ENCODE measurements around the gene BMP7. TPM values are rescaled to one million over a fixed set of nuclear protein-coding genes. Genes with fewer than 3 reads are reported as not detected.

BMP7 gene
- total RNA-seq, 2 donors from 2014 or later, result not detected

- Mint-ChIP-seq H3K4me1 (no peaks in the 10 kb centered on the region), H3K27ac (no peak overlapping the region), H3K27me3 (peaks cover 50% of the 10 kb centered on the region), H3K36me3 (ENCODE audit: low read depth) (no peaks in the 10 kb centered on the region), H3K4me3 (no peak overlapping the region)
- ATAC-seq (no peak), DNase-seq (no peak)
- H3K9me3 ChIP-seq (ENCODE audit: control insufficient read depth, low read length, poor library complexity, severe bottlenecking), result no peaks in the 10 kb centered on the region
Observed at GRCh38 chr20:57131601-57132391, 134.6 kb downstream of the BMP7 start.

GRCh38 chr20:57131077-57131476, 135.4 kb downstream of the BMP7 start:
- no peaks in the 10 kb centered on the region for H3K9me3 ChIP-seq (ENCODE audit: control insufficient read depth, low read length, poor library complexity, severe bottlenecking)
- Mint-ChIP-seq H3K4me1 (peaks cover 5% of the 10 kb centered on the region), H3K4me3 (no peak overlapping the region), H3K27me3 (peaks cover 57% of the 10 kb centered on the region), H3K27ac (no peak overlapping the region), H3K36me3 (ENCODE audit: low read depth) (no peaks in the 10 kb centered on the region)
- DNase-seq, result no peak
- no peak for ATAC-seq

- H3K4me3 Mint-ChIP-seq, result no peak overlapping the region
- no peak overlapping the region for H3K27ac Mint-ChIP-seq
- H3K36me3 Mint-ChIP-seq (ENCODE audit: low read depth), result no peaks in the 10 kb centered on the region
Observed at GRCh38 chr20:57130160-57130772, 136.2 kb downstream of the BMP7 start.

GRCh38 chr20:57129303-57129702, 137.1 kb downstream of the BMP7 start:
- DNase-seq (no peak), ATAC-seq (no peak)
- no peak overlapping the region for H3K27ac Mint-ChIP-seq

More at GRCh38 chr20:57130160-57130772, 136.2 kb downstream of the BMP7 start:
- DNase-seq, result no peak
- Mint-ChIP-seq H3K27me3 (peaks cover 60% of the 10 kb centered on the region), H3K4me1 (peaks cover 5% of the 10 kb centered on the region)
- no peaks in the 10 kb centered on the region for H3K9me3 ChIP-seq (ENCODE audit: control insufficient read depth, low read length, poor library complexity, severe bottlenecking)
- ATAC-seq, result no peak

GRCh38 chr20:57128044-57128757, 138.2 kb downstream of the BMP7 start:
- H3K4me3 Mint-ChIP-seq, result no peak overlapping the region
- H3K27ac Mint-ChIP-seq, result no peak overlapping the region
- peaks cover 5% of the 10 kb centered on the region for H3K4me1 Mint-ChIP-seq
- H3K27me3 Mint-ChIP-seq, result peaks cover 56% of the 10 kb centered on the region
- no peaks in the 10 kb centered on the region for H3K36me3 Mint-ChIP-seq (ENCODE audit: low read depth)
- DNase-seq, result no peak
- no peaks in the 10 kb centered on the region for H3K9me3 ChIP-seq (ENCODE audit: control insufficient read depth, low read length, poor library complexity, severe bottlenecking)
- ATAC-seq, result no peak

More at GRCh38 chr20:57129303-57129702, 137.1 kb downstream of the BMP7 start:
- peaks cover 58% of the 10 kb centered on the region for H3K27me3 Mint-ChIP-seq
- no peaks in the 10 kb centered on the region for H3K9me3 ChIP-seq (ENCODE audit: control insufficient read depth, low read length, poor library complexity, severe bottlenecking)
- H3K4me3 Mint-ChIP-seq, result no peak overlapping the region
- H3K4me1 Mint-ChIP-seq, result peaks cover 5% of the 10 kb centered on the region
- no peaks in the 10 kb centered on the region for H3K36me3 Mint-ChIP-seq (ENCODE audit: low read depth)

GRCh38 chr20:57126481-57127092, 139.9 kb downstream of the BMP7 start:
- Mint-ChIP-seq H3K27ac (no peak overlapping the region), H3K4me1 (peaks cover 5% of the 10 kb centered on the region), H3K36me3 (ENCODE audit: low read depth) (no peaks in the 10 kb centered on the region), H3K4me3 (no peak overlapping the region), H3K27me3 (peaks cover 44% of the 10 kb centered on the region)
- DNase-seq (no peak), ATAC-seq (no peak)
- H3K9me3 ChIP-seq (ENCODE audit: control insufficient read depth, low read length, poor library complexity, severe bottlenecking), result no peaks in the 10 kb centered on the region

- no peak overlapping the region for H3K27ac Mint-ChIP-seq
- no peaks in the 10 kb centered on the region for H3K9me3 ChIP-seq (ENCODE audit: control insufficient read depth, low read length, poor library complexity, severe bottlenecking)
- no peaks in the 10 kb centered on the region for H3K36me3 Mint-ChIP-seq (ENCODE audit: low read depth)
- H3K27me3 Mint-ChIP-seq, result peaks cover 38% of the 10 kb centered on the region
- ATAC-seq (no peak), DNase-seq (no peak)
- H3K4me1 Mint-ChIP-seq, result peaks cover 5% of the 10 kb centered on the region
- no peak overlapping the region for H3K4me3 Mint-ChIP-seq
Observed at GRCh38 chr20:57124800-57125517, 141.5 kb downstream of the BMP7 start.

- no peak overlapping the region for H3K27ac Mint-ChIP-seq
- peaks cover 41% of the 10 kb centered on the region for H3K27me3 Mint-ChIP-seq
- H3K4me3 Mint-ChIP-seq, result no peak overlapping the region
- no peak for ATAC-seq
- H3K36me3 Mint-ChIP-seq (ENCODE audit: low read depth), result no peaks in the 10 kb centered on the region
- no peaks in the 10 kb centered on the region for H3K9me3 ChIP-seq (ENCODE audit: control insufficient read depth, low read length, poor library complexity, severe bottlenecking)
- peaks cover 5% of the 10 kb centered on the region for H3K4me1 Mint-ChIP-seq
- DNase-seq, result no peak
Observed at GRCh38 chr20:57124366-57124765, 142.1 kb downstream of the BMP7 start.

GRCh38 chr20:57123504-57123903, 142.9 kb downstream of the BMP7 start:
- DNase-seq (no peak), ATAC-seq (no peak)
- H3K9me3 ChIP-seq (ENCODE audit: control insufficient read depth, low read length, poor library complexity, severe bottlenecking), result no peaks in the 10 kb centered on the region
- Mint-ChIP-seq H3K4me3 (no peak overlapping the region), H3K27ac (no peak overlapping the region), H3K4me1 (peaks cover 5% of the 10 kb centered on the region), H3K27me3 (peaks cover 44% of the 10 kb centered on the region), H3K36me3 (ENCODE audit: low read depth) (no peaks in the 10 kb centered on the region)

- peaks cover 5% of the 10 kb centered on the region for H3K4me1 Mint-ChIP-seq
- no peaks in the 10 kb centered on the region for H3K9me3 ChIP-seq (ENCODE audit: control insufficient read depth, low read length, poor library complexity, severe bottlenecking)
- H3K36me3 Mint-ChIP-seq (ENCODE audit: low read depth), result no peaks in the 10 kb centered on the region
- H3K4me3 Mint-ChIP-seq, result no peak overlapping the region
- ATAC-seq (no peak), DNase-seq (no peak)
- no peak overlapping the region for H3K27ac Mint-ChIP-seq
- H3K27me3 Mint-ChIP-seq, result peaks cover 44% of the 10 kb centered on the region
Observed at GRCh38 chr20:57122536-57123489, 143.6 kb downstream of the BMP7 start.

GRCh38 chr20:57118964-57119363, 147.5 kb downstream of the BMP7 start:
- no peaks in the 10 kb centered on the region for H3K36me3 Mint-ChIP-seq (ENCODE audit: low read depth)
- no peak overlapping the region for H3K4me3 Mint-ChIP-seq
- H3K27ac Mint-ChIP-seq, result no peak overlapping the region
- H3K27me3 Mint-ChIP-seq, result peaks cover 18% of the 10 kb centered on the region
- no peaks in the 10 kb centered on the region for H3K4me1 Mint-ChIP-seq
- no peaks in the 10 kb centered on the region for H3K9me3 ChIP-seq (ENCODE audit: control insufficient read depth, low read length, poor library complexity, severe bottlenecking)
- DNase-seq, result no peak
- no peak for ATAC-seq

Measured in T-helper 17 cell (primary cell).